ENCODE measurements around the gene PLEK. TPM values are rescaled to one million over a fixed set of nuclear protein-coding genes. Genes with fewer than 3 reads are reported as not detected.

The PLEK gene
- total and polyA plus RNA-seq, 9 of the 15 experiments (the other 6 are each of a cell fraction or from before 2014, with no cell fraction given): 0.14 to 1.2 (median 0.36) TPM

DNA sequence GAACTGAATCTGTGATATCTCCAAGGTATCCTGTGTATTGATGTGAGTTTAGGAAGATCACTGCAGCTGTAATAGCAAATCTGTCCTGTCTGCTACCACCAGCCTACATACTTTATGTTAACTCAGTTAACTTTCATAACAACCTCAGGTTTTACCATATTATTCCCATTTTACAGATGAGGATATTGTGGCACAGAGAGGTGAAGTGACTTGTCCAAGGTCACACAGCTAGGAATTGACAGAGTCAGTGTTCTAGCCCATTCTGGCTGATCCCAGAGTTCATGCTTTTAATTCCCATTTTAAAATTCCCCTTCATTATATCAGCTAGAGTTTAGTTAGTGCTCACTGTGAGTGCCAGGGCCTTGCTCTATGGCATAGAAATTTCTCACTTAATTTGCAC, 49.4 kb downstream of the PLEK start:
- POLR2A ChIA-PET: interaction anchor here (0.6 kb wide), 1 partner anchor 39 kb away, joined by 3 read pairs; no protein-coding TSS in a partner anchor
- H2AFZ ChIP-seq (ENCODE audit: low read depth, low read length): peak overlapping the region; percentile 42
- ATAC-seq: no peak
- TF ChIP-seq MCM3 (IDR thresholded peaks at IDR 0.05): no peak
- TF ChIP-seq TAF7 (tag; IDR thresholded peaks at IDR 0.05): no peak
- TF ChIP-seq ZFP36 (IDR thresholded peaks at IDR 0.05; ENCODE audit: low read depth, low read length, partially characterized antibody): peak; percentile 73
- TF ChIP-seq BCOR (IDR thresholded peaks at IDR 0.05): peak; percentile 92; the same call in 1 of the 2 replicates
- TF ChIP-seq, protein P1, sequence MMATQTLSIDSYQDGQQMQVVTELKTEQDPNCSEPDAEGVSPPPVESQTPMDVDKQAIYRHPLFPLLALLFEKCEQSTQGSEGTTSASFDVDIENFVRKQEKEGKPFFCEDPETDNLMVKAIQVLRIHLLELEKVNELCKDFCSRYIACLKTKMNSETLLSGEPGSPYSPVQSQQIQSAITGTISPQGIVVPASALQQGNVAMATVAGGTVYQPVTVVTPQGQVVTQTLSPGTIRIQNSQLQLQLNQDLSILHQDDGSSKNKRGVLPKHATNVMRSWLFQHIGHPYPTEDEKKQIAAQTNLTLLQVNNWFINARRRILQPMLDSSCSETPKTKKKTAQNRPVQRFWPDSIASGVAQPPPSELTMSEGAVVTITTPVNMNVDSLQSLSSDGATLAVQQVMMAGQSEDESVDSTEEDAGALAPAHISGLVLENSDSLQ (IDR thresholded peaks at IDR 0.05): no peak
- TF ChIP-seq CREB3 (tag; conservative IDR thresholded peaks at IDR 0.05; ENCODE audit: low read depth): no peak
- TF ChIP-seq PHF20 (IDR thresholded peaks at IDR 0.05; ENCODE audit: partially characterized antibody): no peak
- no peak for TF ChIP-seq E2F3 (CRISPR knock-in tag; IDR thresholded peaks at IDR 0.05)
- peak; percentile 84 for TF ChIP-seq ESRRA (IDR thresholded peaks at IDR 0.05; ENCODE audit: borderline replicate concordance, low read depth)
- no peak for TF ChIP-seq NCOR1 (IDR thresholded peaks at IDR 0.05)
- no peak for TF ChIP-seq ZKSCAN1 (IDR thresholded peaks at IDR 0.05; ENCODE audit: low read depth, low read length)
- TF ChIP-seq, protein P2, sequence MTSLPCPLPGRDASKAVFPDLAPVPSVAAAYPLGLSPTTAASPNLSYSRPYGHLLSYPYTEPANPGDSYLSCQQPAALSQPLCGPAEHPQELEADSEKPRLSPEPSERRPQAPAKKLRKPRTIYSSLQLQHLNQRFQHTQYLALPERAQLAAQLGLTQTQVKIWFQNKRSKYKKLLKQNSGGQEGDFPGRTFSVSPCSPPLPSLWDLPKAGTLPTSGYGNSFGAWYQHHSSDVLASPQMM (CRISPR knock-in tag; IDR thresholded peaks at IDR 0.05): no peak
- TF ChIP-seq NR1H2 (CRISPR knock-in tag; IDR thresholded peaks at IDR 0.05): no peak
- no peak for TF ChIP-seq CC2D1A (IDR thresholded peaks at IDR 0.05)
- TF ChIP-seq BCL6 (CRISPR knock-in tag; IDR thresholded peaks at IDR 0.05): no peak
- no peak for TF ChIP-seq EZH2 (IDR thresholded peaks at IDR 0.05; ENCODE audit: borderline replicate concordance, low read depth, low read length)
- TF ChIP-seq YBX1 (IDR thresholded peaks at IDR 0.05): no peak
- TF ChIP-seq TFE3 (CRISPR knock-in tag; IDR thresholded peaks at IDR 0.05): 0 out of 2 replicates have a peak, but pooled peaks have one; percentile 4
- TF ChIP-seq, protein P3, sequence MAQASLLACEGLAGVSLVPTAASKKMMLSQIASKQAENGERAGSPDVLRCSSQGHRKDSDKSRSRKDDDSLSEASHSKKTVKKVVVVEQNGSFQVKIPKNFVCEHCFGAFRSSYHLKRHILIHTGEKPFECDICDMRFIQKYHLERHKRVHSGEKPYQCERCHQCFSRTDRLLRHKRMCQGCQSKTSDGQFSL (CRISPR knock-in tag; IDR thresholded peaks at IDR 0.05): no peak
- TF ChIP-seq, protein P3 (tag; IDR thresholded peaks at IDR 0.05): no peak
- no peak for TF ChIP-seq PTRF (tag; IDR thresholded peaks at IDR 0.05)
- no peak for TF ChIP-seq TEAD1 (CRISPR knock-in tag; IDR thresholded peaks at IDR 0.05)

More for the DNA sequence above, 49.4 kb downstream of the PLEK start:
- intact Hi-C loops (cut with micrococcal nuclease) (no loop called here), in situ Hi-C loops (cut with MboI) (no loop called here)
- Histone ChIP-seq H3K9me3 (replicated peaks; ENCODE audit: control insufficient read depth, insufficient read depth, low read depth, low read length) (no peaks in the 10 kb centered on the region), H3K4me1 (replicated peaks in 1 of 2; ENCODE audit: control insufficient read depth in 2 of 2, insufficient read depth in 2 of 2, low read length in 2 of 2) (peaks cover 3 to 17% of the 10 kb centered on the region in 2 experiments; a peak in 3 of 5 replicates), H3K27ac (ENCODE audit: extremely low read depth, low read depth, low read length) (no peak overlapping the region), H3K36me3 (ENCODE audit: control insufficient read depth, insufficient read depth, low read length) (no peaks in the 10 kb centered on the region), H3K27me3 (ENCODE audit: control insufficient read depth in 2 of 2, insufficient read depth in 2 of 2, low read length in 2 of 2) (no peaks in the 10 kb centered on the region), H3K4me2 (ENCODE audit: insufficient read depth, low read length) (no peak overlapping the region), H3K9ac (ENCODE audit: insufficient read depth in 1 of 2, low read depth in 2 of 2, low read length in 2 of 2) (no peak overlapping the region), H3K4me3 (no peak overlapping the region), H3K79me2 (ENCODE audit: control insufficient read depth, insufficient read depth, low read length) (no peaks in the 10 kb centered on the region), H4K20me1 (replicated peaks; ENCODE audit: control insufficient read depth, insufficient read depth, low read length) (no peaks in the 10 kb centered on the region), H3K9me1 (ENCODE audit: control insufficient read depth, insufficient read depth, low read length) (no peaks in the 10 kb centered on the region)
- DNase-seq (ENCODE audit: extremely low read depth in 1 of 4, low spot score in 3 of 4) (no peak), FAIRE-seq (no peak)
- CTCF ChIA-PET (ENCODE audit: low intra/inter-chr PET ratio): no interaction called here
- no TSS peak for BruUV-seq (replicated peaks)
